Kidney capillary endothelial cell (primary cell): ENCODE data around the gene WDR5.
"Not testable (repeated sequence)": the region's sequence is repeated elsewhere in the genome, so short reads cannot be mapped to it uniquely, and the experiment has no call there.

ENCODE experiments used
- DNase-seq: peaks from one replicate; pipeline ENCODE4 v3.0.0-alpha.2; 2018; ENCODE audit warnings: low spot score

The WDR5 gene

DNA sequence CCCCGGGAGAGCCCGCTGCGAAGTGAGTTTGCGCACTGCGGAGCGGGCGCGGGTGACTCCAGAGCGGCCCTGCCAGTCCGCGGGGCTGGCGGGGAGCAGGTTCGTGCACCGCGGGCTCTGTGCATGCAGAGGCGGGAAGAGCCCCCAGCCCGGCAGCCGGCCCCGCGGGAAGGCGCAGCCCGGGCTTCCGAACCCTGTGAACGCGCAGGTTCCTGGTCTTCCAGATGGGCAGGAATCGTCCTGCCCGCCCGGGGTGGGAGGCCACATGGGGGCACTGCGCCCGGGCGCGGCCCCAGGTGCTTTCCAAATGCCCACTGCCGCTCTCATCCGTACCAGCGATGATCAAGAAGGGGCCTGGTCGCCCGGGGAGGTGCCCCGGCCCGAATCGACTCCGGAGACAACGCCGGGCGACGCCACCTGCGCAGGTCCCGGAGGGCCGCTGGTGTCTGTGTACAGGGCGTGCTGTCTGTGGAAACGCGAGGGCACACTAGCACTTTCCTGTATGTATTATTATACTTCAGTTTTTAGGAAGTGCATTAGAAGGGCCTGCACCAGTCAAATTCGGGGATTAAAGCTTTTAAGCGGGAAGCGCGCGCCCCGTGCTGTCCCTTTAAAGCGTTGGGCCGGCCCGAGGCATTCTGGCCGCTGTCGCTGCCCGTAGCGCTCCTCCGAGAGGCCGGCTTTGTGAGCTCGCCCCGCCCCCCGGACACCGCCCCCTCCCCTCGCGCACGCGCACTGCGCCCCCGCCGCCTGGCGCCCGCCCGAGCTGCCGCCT, at the start of gene WDR5:
TSS of gene WDR5 (plus strand) at position 740 of the 775 bp plus-strand sequence. CDS start 3,796 bp downstream, outside the sequence.
- peak; percentile 84 for DNase-seq

DNA sequence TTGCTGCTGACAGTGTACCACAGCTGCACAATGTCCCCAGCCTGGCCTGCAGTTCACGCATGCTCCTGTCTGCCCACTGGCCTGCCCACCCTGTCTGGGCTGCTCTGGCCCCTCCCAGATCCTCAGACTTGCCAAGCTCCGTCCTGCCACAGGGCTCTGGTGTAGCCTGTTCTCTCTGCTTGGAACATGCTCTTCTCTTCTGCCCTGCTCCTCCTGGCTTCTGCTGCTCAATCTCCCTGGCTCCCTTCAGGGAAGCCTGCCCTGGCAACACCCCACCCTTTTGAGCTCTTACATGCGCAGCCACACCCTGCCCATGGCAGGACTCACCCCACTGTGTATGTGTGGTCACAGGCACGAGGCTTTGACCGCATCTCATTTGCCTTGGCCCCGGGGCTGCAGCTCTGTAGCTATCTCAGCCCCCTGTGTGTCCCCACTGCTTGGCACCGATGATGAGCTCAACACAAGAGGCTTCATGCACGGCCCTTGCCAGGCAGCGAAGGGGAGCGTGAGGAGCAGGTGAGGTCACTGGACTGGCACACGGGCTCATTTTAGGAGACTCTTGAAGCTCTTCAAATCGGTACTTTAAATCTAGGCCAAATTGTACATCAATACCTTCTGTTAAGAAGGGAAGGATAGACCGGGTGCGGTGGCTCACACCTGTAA, 47.7 kb upstream of the WDR5 start:
- DNase-seq = no peak

DNA sequence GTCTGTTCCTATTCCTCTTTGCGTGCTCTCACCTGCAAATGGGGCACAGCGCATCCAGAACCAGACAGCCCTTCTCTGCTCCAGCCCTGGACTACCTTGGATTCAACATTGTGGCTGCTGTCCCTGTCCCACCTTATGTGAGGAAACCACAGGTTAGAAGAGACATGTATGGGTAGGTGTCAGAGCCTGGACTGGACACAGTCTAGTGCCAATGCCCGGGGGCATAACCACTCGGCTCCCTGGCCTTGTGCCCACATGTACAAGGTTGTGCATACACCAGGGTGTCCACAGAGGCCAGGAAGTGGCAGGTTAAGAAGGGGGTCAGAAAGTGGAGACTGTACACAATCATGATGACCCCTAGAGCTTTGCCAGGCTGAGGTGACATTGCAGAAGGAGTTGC, 45.9 kb upstream of the WDR5 start:
- DNase-seq = no peak

DNA sequence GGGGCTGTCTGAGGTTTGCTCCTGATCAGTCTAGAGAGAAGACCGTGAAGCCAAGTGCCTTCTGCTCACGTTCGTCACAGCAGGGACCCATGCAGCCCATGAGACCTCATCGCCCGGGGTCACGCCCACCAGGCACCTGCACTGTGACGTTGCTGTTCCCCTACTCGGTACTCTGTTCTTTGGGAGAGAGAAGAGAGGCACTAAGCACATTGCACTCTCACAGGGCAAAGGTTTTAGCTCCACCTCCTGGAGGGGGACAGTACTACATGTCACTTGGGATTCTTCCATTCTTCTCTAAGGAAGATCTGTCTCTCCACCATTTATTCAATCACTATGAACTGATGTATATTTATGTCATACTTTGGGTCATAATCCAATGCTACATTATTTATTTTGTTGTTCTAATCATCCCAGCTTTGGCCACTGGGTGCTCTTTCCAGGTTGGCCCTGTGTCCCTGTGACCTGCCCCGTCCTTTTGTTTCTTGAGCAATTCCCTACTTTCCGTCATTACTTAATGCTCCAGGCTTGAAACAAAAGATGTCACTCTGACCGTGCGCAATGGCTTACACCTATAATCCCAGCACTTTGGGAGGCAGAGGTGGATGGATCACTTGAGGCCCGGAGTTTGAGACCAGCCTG, 36.6 kb upstream of the WDR5 start:
- peak; percentile 18 for DNase-seq

DNA sequence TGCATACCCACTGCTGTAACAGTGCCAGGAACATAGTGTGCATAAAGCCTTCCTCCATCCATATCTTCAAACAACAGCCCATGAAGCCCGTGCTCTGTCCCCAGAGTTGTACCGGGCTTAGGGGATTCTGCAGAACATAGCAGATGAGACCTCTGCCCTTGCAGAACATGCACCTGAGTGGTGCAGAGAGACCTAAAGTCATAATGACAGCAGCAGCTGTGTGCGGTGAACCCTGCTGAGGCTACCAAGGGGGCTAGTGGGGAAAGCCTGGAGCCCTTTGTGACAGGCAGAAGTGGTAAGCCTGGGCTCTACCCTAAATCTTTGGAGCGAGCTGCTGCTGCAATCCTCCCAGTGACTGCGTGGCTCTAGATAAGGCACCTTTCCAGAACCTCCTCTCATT, 35.8 kb upstream of the WDR5 start:
- DNase-seq = no peak

DNA sequence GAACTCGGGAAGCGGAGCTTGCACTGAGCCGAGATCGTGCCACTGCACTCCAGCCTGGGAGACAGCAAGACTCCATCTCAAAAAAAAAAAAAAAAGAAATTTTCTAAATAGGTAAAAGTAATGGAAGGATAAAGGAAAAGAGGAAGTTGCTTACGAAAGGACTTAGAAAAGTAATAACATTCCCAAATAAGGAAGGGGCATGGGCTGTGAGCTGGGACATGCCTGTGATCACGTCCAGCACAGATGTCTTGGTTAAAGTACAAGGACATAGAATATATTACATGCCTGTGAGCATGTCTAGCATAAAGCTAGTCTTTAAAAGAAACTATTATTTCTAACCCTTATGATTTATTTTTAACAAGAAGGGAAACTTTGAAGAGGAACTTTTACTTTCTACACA, 34.7 kb upstream of the WDR5 start:
- DNase-seq = not testable (repeated sequence)

DNA sequence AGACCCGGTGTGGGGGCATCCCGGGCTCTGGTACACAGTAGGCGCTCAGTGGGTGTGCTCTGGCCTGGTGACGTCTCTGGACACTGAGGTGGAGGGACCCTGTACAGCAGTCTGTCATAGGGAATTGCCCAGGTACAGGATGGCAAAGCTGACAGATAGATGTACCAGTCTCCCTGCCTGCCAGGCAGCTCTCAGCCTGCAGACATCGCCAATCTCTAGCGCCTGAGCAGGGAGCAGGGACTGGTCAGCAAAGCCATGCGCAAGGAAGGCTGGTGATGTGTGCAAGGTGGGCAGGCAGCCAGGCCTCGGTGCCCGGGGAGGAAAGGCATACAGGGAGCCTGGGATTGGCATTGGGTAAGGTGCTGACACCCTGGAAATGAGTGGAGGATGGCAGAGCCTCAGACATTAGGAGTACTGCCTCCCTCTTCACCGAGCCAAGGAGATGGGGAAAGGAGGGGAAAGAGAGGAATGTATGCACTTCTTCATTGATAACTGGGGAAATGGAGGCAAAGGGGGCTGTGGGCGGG, 34.2 kb upstream of the WDR5 start:
- DNase-seq = no peak

DNA sequence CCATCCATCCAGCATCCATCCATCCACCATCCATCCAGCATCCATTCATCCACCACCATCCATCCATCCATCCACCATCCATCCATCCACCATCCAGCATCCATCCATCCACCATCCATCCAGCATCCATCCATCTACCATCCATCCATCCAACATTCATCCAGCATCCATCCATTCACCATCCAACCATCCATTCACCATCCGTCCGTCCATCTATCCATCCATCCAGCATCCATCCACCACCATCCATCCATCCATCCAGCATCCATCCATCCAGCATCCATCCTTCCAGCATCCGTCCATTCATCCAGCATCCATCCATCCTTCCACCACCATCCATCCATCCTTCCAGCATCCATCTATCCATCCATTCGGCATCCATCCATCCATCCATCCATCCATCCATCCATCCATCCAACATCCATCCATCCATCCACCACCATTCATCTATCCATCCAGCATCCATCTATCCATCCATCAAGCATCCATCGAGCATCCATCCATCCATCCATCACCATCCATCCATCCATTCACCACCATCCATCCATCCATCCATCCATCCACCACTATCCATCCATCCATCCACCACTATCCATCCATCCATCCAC, 32.4 kb upstream of the WDR5 start:
- no peak for DNase-seq

DNA sequence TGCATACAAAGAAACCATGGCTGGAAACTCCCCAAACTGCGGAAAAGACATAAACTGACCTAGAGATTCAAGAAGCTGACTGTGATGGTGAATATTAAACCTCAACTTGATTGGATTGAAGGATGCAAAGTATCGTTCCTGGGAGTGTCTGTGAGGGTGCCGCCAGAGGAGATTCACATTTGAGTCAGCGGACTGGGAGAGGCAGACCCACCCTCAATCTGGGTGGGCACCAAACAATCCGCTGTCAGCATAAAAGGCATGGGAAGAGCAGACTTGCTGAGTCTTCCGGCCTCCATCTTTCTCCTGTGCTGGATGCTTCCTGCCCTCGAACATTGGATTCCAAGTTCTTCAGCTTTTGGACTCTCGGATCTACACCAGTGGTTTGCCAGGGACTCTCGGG, 24.8 kb upstream of the WDR5 start:
- DNase-seq = no peak

DNA sequence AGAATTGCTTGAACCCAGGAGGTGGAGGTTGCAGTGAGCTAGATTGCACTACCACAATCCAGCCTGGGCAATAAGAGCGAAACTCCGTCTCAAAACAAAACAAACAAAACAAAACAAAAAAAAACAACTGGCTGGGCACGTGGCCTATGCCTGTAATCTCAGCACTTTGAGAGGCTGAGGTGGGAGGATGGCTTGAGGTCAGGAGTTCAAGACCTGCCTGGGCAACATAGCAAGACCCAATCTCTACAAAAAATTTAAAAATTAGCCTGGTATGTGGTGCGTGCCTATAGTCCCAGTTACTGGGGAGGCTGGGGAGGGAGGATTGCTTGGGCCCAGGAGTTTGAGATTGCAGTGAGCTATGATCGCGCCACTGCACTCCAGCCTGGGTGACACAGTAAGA, 23.3 kb upstream of the WDR5 start:
- no peak for DNase-seq

DNA sequence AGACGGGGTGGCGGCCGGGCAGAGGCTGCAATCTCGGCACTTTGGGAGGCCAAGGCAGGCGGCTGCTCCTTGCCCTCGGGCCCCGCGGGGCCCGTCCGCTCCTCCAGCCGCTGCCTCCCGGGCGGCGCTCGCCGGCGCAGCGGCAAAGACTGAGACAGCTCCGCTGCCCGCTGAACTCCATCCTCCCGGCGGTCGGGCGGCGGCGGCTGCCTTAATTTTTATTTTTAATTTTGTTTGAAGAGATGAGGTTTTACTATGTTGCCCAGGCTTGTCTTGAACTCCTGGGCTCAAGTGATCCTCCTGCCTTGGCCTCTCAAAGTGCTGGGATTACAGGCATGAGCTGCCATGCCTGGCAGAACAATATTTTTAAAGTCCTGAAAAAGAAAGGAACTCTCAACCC, 16.9 kb upstream of the WDR5 start:
- DNase-seq = not testable (repeated sequence)

DNA sequence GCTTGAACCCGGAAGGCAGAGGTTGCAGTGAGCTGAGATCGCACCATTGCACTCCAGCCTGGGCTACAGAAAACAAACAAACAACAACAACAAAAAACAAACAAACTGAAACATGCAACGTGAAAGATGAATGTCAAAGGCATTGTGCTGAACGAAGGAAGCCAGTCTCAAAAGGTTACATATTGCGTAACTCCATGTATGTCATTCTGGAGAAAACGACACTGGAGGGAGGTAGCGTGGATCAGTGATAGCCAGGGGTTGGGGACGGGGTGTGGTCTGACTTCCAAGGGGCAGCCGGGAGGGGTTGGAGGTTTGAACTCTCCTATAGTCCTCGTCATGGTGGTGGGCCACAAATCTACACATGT, 12.1 kb upstream of the WDR5 start:
- no peak for DNase-seq

DNA sequence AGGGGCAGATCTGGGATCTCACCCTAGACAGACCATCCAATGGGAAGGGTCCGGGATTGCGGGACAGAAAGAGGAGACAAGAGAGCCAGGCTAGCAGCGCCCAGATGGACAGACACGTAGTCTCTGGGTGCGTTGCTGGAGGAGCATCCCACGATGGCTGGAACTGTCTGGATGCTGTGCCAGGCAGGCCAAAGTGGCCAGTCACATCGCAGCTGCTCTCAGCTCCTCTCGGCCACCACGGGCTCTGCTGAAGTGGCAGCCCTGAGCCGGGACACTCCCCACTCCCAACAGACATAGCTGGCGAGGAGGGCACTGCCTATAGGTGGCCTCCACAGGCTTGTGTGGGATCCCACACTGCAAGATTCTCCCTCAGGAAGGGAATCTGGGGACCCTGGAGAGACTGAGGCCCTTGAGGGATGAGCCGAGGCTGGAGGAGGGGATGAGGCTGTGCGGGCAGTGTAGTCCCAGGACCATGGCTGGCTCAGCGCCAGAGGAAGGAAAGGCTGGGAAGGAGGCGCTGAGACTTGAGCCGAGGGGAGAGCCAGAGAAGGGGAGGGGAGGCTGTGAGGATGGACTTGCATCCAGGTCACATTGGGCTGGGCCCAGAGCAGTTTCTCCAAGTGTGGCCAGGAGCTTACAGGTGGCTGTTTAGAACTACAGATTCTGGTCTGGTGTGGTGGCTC, 10.3 kb upstream of the WDR5 start:
- no peak for DNase-seq

DNA sequence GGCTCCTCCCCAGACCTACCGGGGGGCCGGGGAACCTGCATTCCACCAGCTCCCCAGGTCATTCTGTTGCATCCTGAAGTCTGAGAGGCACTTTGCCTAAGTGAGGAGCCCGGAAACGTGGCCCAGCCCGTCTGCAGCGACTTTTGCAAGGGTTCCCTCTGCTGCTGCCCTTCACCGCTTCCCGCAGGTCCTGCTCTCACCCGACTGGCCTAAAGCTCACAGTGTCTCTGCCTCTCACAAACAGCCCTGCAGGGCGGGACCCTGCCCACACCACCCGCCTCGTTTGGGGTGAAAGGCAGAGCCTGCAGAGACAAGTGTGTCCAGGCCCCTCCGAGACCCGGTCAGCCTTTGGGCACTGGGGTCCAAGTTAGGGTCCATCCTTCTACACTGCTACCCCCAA, 9.5 kb upstream of the WDR5 start:
- no peak for DNase-seq

DNA sequence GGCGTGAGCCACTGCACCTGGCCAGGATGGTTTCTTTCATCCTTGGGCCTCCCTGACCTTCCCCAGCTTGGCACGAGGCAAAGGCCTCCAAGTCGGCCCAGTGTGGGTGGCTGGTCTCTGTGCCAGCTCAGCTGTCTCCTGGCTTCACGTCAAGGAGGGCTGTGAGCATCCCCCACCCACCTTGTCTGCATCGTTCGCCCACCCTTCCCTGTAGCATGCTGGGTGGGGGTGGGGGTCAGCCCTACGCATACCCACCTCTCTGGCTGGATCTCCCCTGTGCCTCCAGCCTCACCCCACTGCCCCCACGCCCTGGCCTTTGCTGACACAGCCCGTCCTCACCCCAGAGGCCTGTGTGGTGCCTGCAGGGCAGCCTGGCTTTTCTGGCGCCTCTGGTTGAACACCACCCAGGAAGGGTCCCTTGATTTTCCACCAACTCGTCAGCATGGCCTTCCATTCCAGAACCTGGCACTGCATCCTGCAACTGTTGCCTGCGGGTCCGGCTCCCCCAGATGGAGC, 8.8 kb upstream of the WDR5 start:
- no peak for DNase-seq

DNA sequence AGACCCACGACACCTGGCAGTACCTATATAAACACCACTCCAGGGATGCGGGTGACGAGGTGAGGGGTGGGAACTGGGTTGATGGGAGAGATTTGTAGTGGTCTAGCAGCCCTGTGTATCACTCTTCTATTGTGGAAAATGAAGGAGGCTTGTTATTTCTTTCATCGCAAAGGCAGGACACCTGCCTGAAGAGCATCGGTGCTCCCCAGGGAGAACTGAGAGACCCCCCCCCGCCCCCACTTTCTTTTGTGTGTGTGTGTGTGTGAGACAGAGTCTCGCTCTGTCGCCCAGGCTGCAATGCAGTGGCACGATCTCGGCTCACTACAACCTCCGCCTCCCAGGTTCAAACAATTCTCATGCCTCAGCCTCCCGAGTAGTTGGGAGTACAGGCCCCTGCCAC, 8.3 kb upstream of the WDR5 start:
- DNase-seq = no peak

DNA sequence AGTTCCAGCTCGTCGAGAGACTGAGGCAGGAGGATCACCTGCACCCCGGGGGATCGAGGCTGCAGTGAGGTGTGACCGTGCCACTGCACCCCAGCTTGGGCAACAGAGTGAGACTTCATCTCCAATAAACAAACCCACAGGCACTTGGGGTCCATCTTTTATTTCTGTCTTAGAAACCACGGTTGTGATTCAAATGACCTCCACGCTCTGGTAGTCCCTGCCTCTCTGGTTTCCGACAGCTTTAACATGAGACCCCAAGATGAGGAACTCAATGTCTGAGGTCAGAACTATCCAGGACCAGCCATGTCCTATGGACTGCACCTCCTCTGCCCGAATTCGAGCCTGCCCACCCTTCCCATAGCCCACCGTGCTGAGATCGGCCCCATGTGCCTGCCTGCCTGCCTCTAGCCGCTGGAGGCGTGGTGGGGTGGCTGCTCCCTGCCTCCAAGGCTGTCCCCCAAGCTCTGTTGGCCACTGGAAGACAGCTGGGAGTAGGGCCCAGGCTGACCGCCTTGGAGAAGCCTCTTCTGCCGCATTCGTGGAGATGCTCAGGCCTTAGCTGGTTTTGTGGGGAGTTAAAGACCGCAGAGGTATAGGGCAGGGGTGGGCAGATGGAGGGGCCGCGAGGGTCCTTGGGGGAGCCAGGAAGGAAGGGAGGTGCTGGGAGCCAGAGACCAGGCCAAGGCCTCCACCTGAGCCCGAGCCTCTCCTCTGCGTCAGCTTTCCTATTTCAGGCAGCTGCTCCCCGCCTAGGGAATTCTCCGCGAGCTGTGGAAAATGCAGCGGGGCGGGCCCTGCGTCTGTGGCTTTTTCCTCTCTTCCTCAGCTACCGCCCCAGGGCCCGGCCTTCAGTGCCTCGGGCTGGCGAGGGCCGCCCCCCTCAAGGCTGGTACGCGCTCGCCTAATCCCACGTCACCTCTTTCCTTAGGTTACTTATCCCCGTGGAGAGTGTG, 6.9 kb upstream of the WDR5 start:
- DNase-seq = no peak

DNA sequence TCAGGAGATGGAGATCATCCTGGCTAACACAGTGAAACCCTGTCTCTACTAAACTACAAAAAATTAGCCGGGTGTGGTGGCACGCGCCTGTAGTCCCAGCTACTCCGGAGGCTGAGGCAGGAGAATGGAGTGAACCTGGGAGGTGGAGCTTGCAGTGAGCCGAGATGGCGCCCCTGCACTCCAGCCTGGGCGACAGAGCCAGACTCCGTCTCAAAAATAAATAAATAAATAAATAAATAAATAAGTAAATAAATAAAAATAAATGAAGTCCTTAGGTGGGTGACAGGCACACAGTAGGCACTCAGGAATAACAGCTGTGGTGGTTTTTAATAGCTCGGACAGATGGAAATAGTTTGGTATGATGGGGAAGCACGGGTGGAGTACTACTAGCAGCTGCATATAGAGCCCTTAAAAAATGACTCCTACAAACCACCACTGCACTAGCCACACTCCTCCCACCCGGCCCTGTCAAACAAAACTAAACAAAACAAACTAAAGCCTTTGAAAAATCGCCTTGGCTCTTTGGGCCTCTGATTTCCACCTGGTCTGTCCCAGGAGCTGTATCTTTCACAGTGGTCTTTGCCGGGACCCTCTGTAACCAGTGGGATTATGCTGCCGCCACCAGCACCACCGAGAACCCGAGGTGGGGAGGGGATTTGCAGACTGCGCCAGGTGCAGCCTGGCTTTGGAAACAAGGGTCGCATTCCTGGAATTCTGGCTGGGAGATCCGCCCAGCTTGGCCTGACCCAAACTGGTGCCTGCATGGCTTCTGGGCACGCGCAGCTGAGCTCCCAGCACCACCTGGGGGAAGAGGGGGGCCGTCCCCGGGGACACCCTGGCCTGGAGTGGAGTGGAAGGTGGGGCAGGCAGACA, 5.1 kb upstream of the WDR5 start:
- no peak for DNase-seq

DNA sequence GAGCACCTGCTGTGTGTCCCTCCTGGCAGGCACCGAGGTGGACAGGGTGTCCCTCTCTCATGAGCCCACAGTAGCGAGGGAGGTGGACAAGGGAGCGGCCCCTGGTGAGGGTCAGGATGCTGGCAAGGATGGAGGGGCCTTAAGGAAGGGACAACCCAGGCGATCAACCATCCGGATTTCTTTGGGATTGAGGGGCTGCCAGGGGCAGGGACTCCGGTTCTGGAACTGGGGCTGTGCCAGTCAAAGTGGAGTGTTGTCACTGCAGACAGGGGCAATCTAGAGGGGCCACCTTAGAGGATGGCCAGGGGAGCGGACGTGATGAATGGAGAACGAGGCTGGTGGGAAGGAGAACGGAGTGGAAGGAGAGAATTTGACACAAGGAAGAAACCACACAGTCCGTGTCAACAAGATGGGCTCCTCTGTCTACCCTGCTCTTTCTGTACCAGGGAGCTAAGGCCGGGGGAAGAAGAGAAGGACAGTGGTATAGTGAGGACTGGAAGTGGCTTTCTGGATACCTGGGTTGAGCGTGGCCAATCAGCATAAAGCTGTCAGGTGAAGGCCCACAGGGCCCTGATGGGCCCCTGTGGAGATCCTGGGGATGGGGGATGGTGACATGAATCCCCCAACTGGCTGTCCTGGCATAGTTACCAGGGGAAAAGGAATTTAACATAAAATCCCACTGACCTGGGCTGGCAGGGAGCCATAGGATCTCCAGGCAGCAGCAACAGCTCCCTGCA, 4.2 kb upstream of the WDR5 start:
- DNase-seq = no peak
